ENCODE measurements around the gene COL19A1.

Gene COL19A1

DNA sequence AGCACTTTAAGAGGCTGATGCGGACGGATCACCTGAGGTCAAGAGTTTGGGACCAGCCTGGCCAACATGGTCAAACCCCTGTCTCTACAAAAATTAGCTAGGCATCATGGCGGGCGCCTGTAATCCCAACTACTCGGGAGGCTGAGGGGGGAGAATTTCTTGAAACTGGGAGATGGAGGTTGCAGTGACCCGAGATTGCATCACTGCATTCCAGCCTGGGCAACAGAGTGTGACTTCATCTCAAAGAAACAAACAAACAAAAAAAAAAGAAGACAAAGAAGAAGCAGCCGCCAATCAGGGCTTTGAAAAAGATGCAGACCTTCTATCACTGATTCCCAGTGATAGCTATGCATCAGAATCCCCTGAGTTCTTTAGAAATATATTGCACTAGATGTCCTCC is 379.8 kb downstream of the COL19A1 start:
- no peak for DNase-seq

DNA sequence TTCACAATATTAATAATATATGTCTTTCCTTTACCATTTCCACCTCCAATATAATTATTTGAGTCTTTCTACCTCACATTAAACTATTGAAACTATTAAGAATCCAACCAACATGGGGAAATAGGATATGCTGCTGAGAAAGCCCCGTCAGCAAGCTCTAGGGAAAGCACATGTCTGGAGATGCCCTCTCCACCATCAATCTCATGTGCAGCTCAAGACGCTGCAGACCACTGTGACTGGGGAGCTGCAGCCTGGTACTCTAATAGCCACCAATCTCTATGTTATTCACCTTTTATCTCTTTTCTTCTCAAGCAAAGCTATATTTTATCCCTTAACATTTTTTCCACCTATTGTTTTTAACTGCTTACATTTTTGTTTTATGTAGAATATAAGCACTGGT is 386.2 kb downstream of the COL19A1 start:
- no peak for DNase-seq

DNA sequence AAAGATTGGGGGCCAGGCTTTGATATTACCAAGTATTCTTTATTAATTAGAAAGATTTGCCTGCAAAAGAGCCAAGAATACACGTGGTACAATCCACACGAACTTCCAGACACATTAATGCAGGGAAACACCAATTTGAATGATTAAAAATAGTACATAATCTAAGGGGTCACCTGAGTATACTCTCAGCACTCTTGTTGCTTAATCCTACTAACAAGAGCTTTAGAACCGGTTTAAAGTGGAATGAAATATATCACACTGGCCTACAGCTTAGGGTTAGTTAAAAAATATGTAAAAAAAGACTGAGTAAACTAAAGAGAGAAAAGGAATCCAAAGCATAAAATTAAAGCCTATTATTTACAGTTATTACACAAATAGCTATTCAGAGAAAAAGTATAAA is 387.6 kb downstream of the COL19A1 start:
- DNase-seq: no peak

DNA sequence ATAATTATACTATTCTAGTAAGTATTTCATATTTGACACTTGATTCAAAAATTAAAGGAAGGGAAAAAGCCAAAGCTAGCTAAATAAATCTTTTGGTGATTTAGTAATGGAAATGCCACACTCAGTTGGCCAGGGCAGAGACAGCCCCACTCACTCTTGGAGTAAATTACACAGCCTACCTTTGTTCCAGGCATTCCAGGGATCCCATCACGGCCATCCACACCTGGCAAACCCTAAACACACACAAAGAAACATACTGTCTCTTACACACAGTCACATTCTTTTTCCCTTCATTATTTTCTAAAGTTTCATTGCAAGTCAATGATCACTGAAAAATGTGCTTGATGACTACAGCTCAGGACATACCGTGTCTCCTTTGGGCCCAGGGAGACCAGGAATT is 388.4 kb downstream of the COL19A1 start:
- no peak for DNase-seq

DNA sequence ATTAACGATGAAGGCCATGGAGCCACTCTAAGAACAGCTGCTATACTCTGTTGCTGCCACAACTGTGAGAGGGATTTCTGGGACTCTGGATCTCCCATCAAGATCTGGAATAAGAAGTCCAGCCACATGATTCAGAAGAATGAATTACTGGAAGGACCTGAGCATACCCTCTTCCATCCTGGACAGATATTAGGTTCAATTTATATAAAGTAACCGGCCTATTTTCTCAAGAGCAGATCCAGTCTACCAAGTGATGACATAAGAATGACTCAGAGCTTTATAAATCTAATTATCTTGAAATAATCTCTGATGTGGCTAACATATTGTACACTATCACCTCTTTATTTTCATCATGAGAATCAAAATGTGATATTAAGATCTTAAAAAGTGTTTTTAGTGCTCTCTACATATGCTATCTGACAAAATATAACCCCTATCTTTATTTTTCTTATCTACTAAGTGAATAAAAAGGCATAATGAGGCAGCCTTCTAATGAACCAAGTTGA is 391.5 kb downstream of the COL19A1 start:
- no peak for DNase-seq

DNA sequence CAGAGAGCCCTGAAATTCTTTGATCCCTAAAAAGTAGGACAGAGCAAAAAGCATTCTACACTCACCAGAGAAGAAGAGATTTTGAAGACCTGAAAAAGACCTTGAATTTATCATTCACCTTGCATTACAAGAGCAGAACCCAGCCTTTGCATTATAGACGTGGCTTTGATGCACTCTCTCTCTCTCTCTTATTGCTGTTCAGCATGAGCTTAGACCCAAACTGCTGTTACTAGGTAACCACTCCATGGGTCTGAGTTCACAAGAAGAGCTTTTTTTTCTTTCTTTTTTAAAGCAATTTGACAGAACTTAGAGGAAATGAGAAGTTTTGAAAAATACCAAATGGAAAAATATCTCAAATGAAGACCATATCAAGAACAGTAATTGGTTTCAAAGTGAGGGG is 392.1 kb downstream of the COL19A1 start:
- no peak for DNase-seq
